Keratinocyte (primary cell): ENCODE results near the gene SMARCC1. TPM values are rescaled to one million over a fixed set of nuclear protein-coding genes. Genes with fewer than 3 reads are reported as not detected.

Experiments
- DNase-seq: peaks from one replicate; pipeline ENCODE4 v3.0.0-alpha.2; 2011; ENCODE audit warnings: low read depth, missing footprints, low spot score
- FAIRE-seq: peaks from 2 replicates; lab custom pipeline; 2011; peaks lifted over from hg19 to GRCh38; lab: Jason Lieb, UNC
- H2AFZ ChIP-seq: 2 replicates; pipeline ENCODE4 v1.6.0; 2012; ENCODE audit warnings: low read length, control low read depth, inconsistent platforms; ENCODE audit not compliant: control insufficient read depth
- H3K27ac ChIP-seq: 2 replicates; pipeline ENCODE4 v1.5.1; 2011; ENCODE audit warnings: low read length; ENCODE audit not compliant: control insufficient read depth, insufficient read depth
- H3K27me3 ChIP-seq: 3 replicates; pipeline ENCODE4 v1.6.0; 2011; ENCODE audit warnings: low read length; ENCODE audit not compliant: control insufficient read depth, insufficient read depth; ENCODE audit errors: extremely low read depth
- H3K36me3 ChIP-seq, 2 experiments: 2 replicates in 1 of 2; 3 replicates in 1 of 2; pipeline ENCODE4 v1.5.1; 2011; ENCODE audit warnings: low read length in 2 of 2, mild to moderate bottlenecking in 1 of 2; ENCODE audit not compliant: control insufficient read depth in 2 of 2, insufficient read depth in 2 of 2; ENCODE audit errors: extremely low read depth in 1 of 2
- H3K4me1 ChIP-seq: 3 replicates; pipeline ENCODE4 v1.5.1; 2011; ENCODE audit warnings: low read length; ENCODE audit not compliant: control insufficient read depth, insufficient read depth; ENCODE audit errors: extremely low read depth
- H3K4me2 ChIP-seq: 3 replicates; pipeline ENCODE4 v1.6.0; 2011; ENCODE audit warnings: low read depth, low read length; ENCODE audit not compliant: control insufficient read depth, insufficient read depth; ENCODE audit errors: extremely low read depth
- H3K4me3 ChIP-seq, 3 experiments: fragments of 200-600 bp in 1 of 3; sonication (generic) in 1 of 3; 2 replicates in 2 of 3; 3 replicates in 1 of 3; pipeline ENCODE4 v1.5.1; 2011 to 2016; ENCODE audit warnings: low read length in 3 of 3, mild to moderate bottlenecking in 3 of 3, control low read depth in 2 of 3, inconsistent platforms in 1 of 3, low read depth in 1 of 3, mixed read lengths in 1 of 3, mixed run types in 1 of 3, moderate library complexity in 1 of 3; ENCODE audit not compliant: control insufficient read depth in 2 of 3, insufficient read depth in 2 of 3; ENCODE audit errors: extremely low read depth in 1 of 3
- H3K79me2 ChIP-seq: 2 replicates; pipeline ENCODE4 v1.6.0; 2012; ENCODE audit warnings: low read length; ENCODE audit not compliant: control insufficient read depth, insufficient read depth
- H3K9ac ChIP-seq: 3 replicates; pipeline ENCODE4 v1.6.0; 2011; ENCODE audit warnings: low read length; ENCODE audit not compliant: control insufficient read depth, insufficient read depth; ENCODE audit errors: extremely low read depth
- H3K9me1 ChIP-seq: 3 replicates; pipeline ENCODE4 v1.6.0; 2011; ENCODE audit warnings: low read length; ENCODE audit not compliant: control insufficient read depth, insufficient read depth; ENCODE audit errors: extremely low read depth
- H3K9me3 ChIP-seq: 2 replicates; pipeline ENCODE4 v1.5.1; 2012; ENCODE audit warnings: low read depth, low read length; ENCODE audit not compliant: control insufficient read depth
- H4K20me1 ChIP-seq: 3 replicates; pipeline ENCODE4 v1.6.0; 2011; ENCODE audit warnings: low read length; ENCODE audit not compliant: control insufficient read depth, insufficient read depth; ENCODE audit errors: extremely low read depth
- CTCF ChIP-seq, 3 experiments: IDR thresholded peaks in 1 of 3; conservative IDR thresholded peaks in 1 of 3; optimal IDR thresholded peaks in 1 of 3; 2 replicates in 2 of 3; 3 replicates in 1 of 3; pipeline versions ENCODE3 to v1.5.1; 2011; ENCODE audit warnings: low read length in 3 of 3, mild to moderate bottlenecking in 3 of 3, moderate library complexity in 2 of 3, control low read depth in 1 of 3, inconsistent platforms in 1 of 3; ENCODE audit not compliant: insufficient read depth in 2 of 3; ENCODE audit errors: extremely low read depth in 1 of 3
- EZH2 ChIP-seq: IDR thresholded peaks from one replicate; pipeline ENCODE4 v1.6.1; 2012; ENCODE audit warnings: inconsistent platforms, mild to moderate bottlenecking, low read length, moderate library complexity
- dilution Hi-C: fragments of 300-500 bp; cut with MboI; formaldehyde crosslinking; loops from one replicate; pipeline ENCODE4 v1.7.0; 2020; ENCODE audit warnings: low sequenced_read_pairs; ENCODE audit not compliant: extremely low pct_ligation_motif_present
- polyA plus RNA-seq, 5 experiments: library from polyadenylated mRNA; depleted of rRNA in 3 of 5; stranded (reverse) in 3 of 5; stranded (forward) in 1 of 5; unstranded in 1 of 5; fragments of >200 nt; gene quantifications; 1 replicate in 1 of 5; 2 replicates in 3 of 5; 3 replicates in 1 of 5; pipeline versions ENCODE4 v1.2.1 to v1.2.3, GENCODE V29; 2011 to 2012; ENCODE audit warnings: missing spikeins in 2 of 5, low read depth in 1 of 5, low replicate concordance in 1 of 5
- small RNA-seq, 3 experiments: library from RNA; depleted of rRNA; stranded (forward); fragments of <200 nt; gene quantifications; one replicate each; pipeline ENCODE3, GENCODE V24; 2012; ENCODE audit warnings: low read depth in 3 of 3, low replicate concordance in 1 of 3; ENCODE audit not compliant: insufficient read length in 3 of 3

Gene SMARCC1
- polyA plus RNA-seq, 1 donor (not counting 4 experiments of a cell fraction or from before 2014, with no cell fraction given): 39.7 TPM

DNA sequence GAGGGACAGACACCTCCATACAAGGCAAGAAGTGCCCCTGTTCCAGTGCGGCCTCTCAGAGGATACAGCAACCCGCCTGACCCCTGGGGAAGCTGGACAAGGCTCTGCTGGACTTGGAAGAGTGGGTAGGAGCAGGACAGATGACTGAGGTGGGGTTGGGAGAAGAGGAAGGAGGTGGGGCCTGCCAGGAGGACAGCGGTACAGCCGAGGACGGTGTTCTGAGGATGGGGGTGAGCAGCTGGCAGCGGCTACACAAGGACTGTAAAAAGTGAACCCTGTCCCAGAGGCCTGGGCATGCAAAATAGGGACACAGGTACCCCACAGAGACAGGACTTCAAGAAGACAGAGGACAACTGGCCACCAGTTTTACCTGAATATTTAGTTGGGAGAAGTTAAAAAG lies 244.7 kb downstream of the SMARCC1 start:
- no peak overlapping the region for H3K4me3 ChIP-seq
- no peaks in the 10 kb centered on the region for H3K27me3 ChIP-seq
- no peaks in the 10 kb centered on the region for H3K9me1 ChIP-seq
- no peaks in the 10 kb centered on the region for H3K36me3 ChIP-seq
- H2AFZ ChIP-seq: no peak overlapping the region
- no peaks in the 10 kb centered on the region for H4K20me1 ChIP-seq
- dilution Hi-C loops: no loop called here
- FAIRE-seq (no peak), DNase-seq (no peak)
- no peaks in the 10 kb centered on the region for H3K9me3 ChIP-seq
- TF ChIP-seq CTCF (optimal IDR thresholded peaks at IDR 0.05 in 1 of 3, IDR thresholded peaks at IDR 0.05 in 1 of 3, conservative IDR thresholded peaks at IDR 0.05 in 1 of 3; ENCODE audit: extremely low read depth in 1 of 3, insufficient read depth in 2 of 3, low read length in 3 of 3): no peak
- H3K27ac ChIP-seq: no peak overlapping the region
- H3K4me2 ChIP-seq: no peak overlapping the region
- H3K79me2 ChIP-seq: no peaks in the 10 kb centered on the region
- peaks cover 17% of the 10 kb centered on the region for H3K4me1 ChIP-seq
- no peak overlapping the region for H3K9ac ChIP-seq

DNA sequence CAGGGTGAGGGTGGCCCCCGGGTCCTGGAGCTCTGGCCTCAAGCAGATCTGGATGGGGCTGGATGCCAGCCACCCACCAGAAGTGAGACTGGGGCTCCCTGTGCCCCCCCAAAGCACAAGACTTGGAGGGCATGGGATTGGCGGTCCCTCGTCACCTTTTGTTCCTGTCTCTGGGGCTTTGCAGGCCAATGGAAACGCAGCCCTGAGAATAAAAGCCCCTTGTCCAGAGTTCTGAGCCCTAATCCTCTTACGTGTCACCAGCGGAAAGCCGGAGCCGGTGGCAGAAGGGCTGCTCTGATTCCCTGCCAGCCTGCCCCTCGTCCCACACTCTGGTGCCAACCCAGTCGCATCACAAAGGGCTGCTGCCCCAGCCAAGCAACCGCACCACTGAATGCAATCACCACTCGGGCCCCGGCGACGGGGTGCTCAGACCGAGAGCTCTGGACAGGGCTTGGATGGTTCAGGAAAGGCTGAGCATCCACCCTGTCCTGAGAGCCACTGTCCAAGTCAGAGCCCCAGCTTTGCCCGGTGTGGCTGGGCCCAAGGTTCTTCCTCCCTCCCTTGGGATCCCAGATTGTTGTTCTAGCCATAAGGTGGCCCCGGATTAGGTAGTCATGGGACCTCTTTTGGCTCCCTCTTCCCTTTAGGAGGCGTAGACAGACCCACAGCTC lies 245.3 kb downstream of the SMARCC1 start:
- no peak for DNase-seq
- no peak overlapping the region for H3K27ac ChIP-seq
- no peak overlapping the region for H2AFZ ChIP-seq
- no peak overlapping the region for H3K9ac ChIP-seq
- FAIRE-seq: no peak
- H4K20me1 ChIP-seq: no peaks in the 10 kb centered on the region
- no peaks in the 10 kb centered on the region for H3K27me3 ChIP-seq
- TF ChIP-seq EZH2 (no peak), CTCF (optimal IDR thresholded peaks at IDR 0.05 in 1 of 3, IDR thresholded peaks at IDR 0.05 in 1 of 3, conservative IDR thresholded peaks at IDR 0.05 in 1 of 3; ENCODE audit: extremely low read depth in 1 of 3, insufficient read depth in 2 of 3, low read length in 3 of 3) (no peak)
- no peaks in the 10 kb centered on the region for H3K79me2 ChIP-seq
- dilution Hi-C loops: no loop called here
- H3K4me1 ChIP-seq: peaks cover 17% of the 10 kb centered on the region
- no peaks in the 10 kb centered on the region for H3K9me1 ChIP-seq
- H3K4me2 ChIP-seq: no peak overlapping the region
- no peak overlapping the region for H3K4me3 ChIP-seq
- no peaks in the 10 kb centered on the region for H3K36me3 ChIP-seq
- no peaks in the 10 kb centered on the region for H3K9me3 ChIP-seq

Small RNAs within 50 kb of the gene (small RNA-seq; reads per million reads assigned to genes)
- 0 reads per million in 3 experiments for gene RF02271
- 0 reads per million in 3 experiments for gene RN7SL870P

Other genes with a start within 250 kb of the SMARCC1 start
- 0.03 to 0.23 TPM (median 0.14 TPM) in 3 replicates for gene CSPG5, start 203.0 kb downstream of the SMARCC1 start, polyA plus RNA-seq
- gene DHX30, start 21.2 kb upstream of the SMARCC1 start, polyA plus RNA-seq: 28.3 to 44.0 TPM (median 29.5 TPM) in 3 replicates
- 82.5 to 180 TPM (median 110 TPM) in 3 replicates for gene MAP4, start 234.5 kb upstream of the SMARCC1 start, polyA plus RNA-seq